Measurements from ENCODE around the gene TAF5L.

DNA sequence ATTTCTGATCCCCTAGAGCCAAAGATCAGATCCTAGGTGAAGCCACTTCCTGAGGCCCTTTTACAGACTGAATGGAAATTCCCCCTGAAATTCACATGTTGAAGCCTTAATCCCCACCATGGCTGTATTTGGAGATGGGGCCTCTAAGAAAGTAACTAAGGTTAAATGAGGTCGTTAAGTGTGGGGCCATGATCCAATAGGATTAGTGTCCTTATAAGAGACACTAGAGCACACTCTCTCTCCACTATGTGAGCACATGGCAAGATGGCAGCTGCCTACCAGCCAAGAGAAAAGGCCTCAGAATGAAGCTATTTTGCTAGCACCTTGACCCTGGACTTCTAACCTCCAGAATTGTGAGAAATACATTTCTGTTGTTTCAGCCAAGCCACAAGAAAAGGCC lies 81.3 kb downstream of the TAF5L start:
- TF ChIP-seq RAD21 (IDR thresholded peaks at IDR 0.05; ENCODE audit: low read length): no peak
- TF ChIP-seq BHLHE40 (IDR thresholded peaks at IDR 0.05; ENCODE audit: low read depth, low read length): no peak
- TF ChIP-seq CTCF (conservative IDR thresholded peaks at IDR 0.05; ENCODE audit: low read depth, low read length): no peak
- TF ChIP-seq CEBPB (IDR thresholded peaks at IDR 0.05; ENCODE audit: low read depth, low read length): no peak
- no peak for TF ChIP-seq POLR2A (IDR thresholded peaks at IDR 0.05; ENCODE audit: low read depth, low read length)
- TF ChIP-seq, protein P1, sequence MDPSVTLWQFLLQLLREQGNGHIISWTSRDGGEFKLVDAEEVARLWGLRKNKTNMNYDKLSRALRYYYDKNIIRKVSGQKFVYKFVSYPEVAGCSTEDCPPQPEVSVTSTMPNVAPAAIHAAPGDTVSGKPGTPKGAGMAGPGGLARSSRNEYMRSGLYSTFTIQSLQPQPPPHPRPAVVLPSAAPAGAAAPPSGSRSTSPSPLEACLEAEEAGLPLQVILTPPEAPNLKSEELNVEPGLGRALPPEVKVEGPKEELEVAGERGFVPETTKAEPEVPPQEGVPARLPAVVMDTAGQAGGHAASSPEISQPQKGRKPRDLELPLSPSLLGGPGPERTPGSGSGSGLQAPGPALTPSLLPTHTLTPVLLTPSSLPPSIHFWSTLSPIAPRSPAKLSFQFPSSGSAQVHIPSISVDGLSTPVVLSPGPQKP (IDR thresholded peaks at IDR 0.05; ENCODE audit: borderline replicate concordance, low read depth, low read length): no peak
- no peak for TF ChIP-seq MXI1 (IDR thresholded peaks at IDR 0.05; ENCODE audit: borderline replicate concordance, low read depth, low read length)
